HEK293 (cell line): ENCODE results near the gene ITGB6.

Source experiments
- CTCF ChIA-PET: fragments of 350-600 bp; formaldehyde crosslinking; extraction: SDS; loops from one replicate; lab custom pipeline; 2021; ENCODE audit warnings: antibody characterized with exemption; lab: Yijun Ruan, JAX
- POLR2A ChIA-PET: fragments of 300-600 bp; formaldehyde crosslinking; extraction: SDS; loops from one replicate; lab custom pipeline; 2020; ENCODE audit warnings: antibody characterized with exemption, inconsistent platforms; lab: Yijun Ruan, JAX
- H3K27ac ChIP-seq: fragments of 200-500 bp; sonication (Bioruptor generic); 2 replicates; pipeline ENCODE4 v1.5.1; 2014; ENCODE audit warnings: low read depth, low read length, control low read depth, inconsistent platforms; ENCODE audit errors: extremely low read depth
- H3K36me3 ChIP-seq, 2 experiments: fragments of 200-500 bp in 1 of 2; sonication (Bioruptor generic) in 1 of 2; 1 replicate in 1 of 2; 2 replicates in 1 of 2; pipeline ENCODE4 v1.5.1; 2014 to 2017; ENCODE audit warnings: inconsistent platforms in 2 of 2, low read length in 2 of 2; ENCODE audit not compliant: control insufficient read depth in 2 of 2, insufficient read depth in 1 of 2
- H3K4me1 ChIP-seq: fragments of 200-500 bp; sonication (Bioruptor generic); 2 replicates; pipeline ENCODE4 v1.5.1; 2014; ENCODE audit warnings: mild to moderate bottlenecking, low read length, inconsistent platforms; ENCODE audit not compliant: control insufficient read depth, insufficient read depth
- H3K4me3 ChIP-seq: 2 replicates; pipeline ENCODE4 v1.5.1; 2011; ENCODE audit warnings: low read depth, mild to moderate bottlenecking, control low read depth, low read length, moderate library complexity
- H3K9me3 ChIP-seq: fragments of 200-500 bp; sonication (Bioruptor generic); 2 replicates; pipeline ENCODE4 v1.5.1; 2014; ENCODE audit warnings: low read depth, low read length, inconsistent platforms; ENCODE audit not compliant: control insufficient read depth, insufficient read depth
- KLF7 ChIP-seq: fragments of 450-650 bp; formaldehyde crosslinking; IDR thresholded peaks from 2 replicates; pipeline ENCODE4 v1.5.1; 2016; ENCODE audit warnings: missing biosample characterization, missing genetic modification characterization, borderline replicate concordance
- PRDM1 ChIP-seq: fragments of 450-650 bp; formaldehyde crosslinking; IDR thresholded peaks from 2 replicates; pipeline ENCODE4; 2016; ENCODE audit warnings: missing biosample characterization, missing genetic modification characterization
- TSHZ1 ChIP-seq: fragments of 450-650 bp; formaldehyde crosslinking; IDR thresholded peaks from 2 replicates; pipeline ENCODE4 v1.5.1; 2016; ENCODE audit warnings: missing biosample characterization, missing genetic modification characterization, borderline replicate concordance
- ZBTB8A ChIP-seq: fragments of 450-650 bp; formaldehyde crosslinking; IDR thresholded peaks from 2 replicates; pipeline ENCODE4 v1.5.1; 2016; ENCODE audit warnings: missing biosample characterization, missing genetic modification characterization
- ZFP3 ChIP-seq: fragments of 450-650 bp; formaldehyde crosslinking; IDR thresholded peaks from 2 replicates; pipeline ENCODE4 v1.5.1; 2016; ENCODE audit warnings: low read depth, missing biosample characterization, missing genetic modification characterization
- ZNF114 ChIP-seq: fragments of 450-650 bp; formaldehyde crosslinking; IDR thresholded peaks from 2 replicates; pipeline ENCODE4 v1.5.0; 2017; ENCODE audit warnings: missing biosample characterization, missing genetic modification characterization
- ZNF138 ChIP-seq: fragments of 450-650 bp; formaldehyde crosslinking; IDR thresholded peaks from 2 replicates; pipeline ENCODE4 v1.5.1; 2016; ENCODE audit warnings: missing biosample characterization, missing genetic modification characterization, borderline replicate concordance
- ZNF157 ChIP-seq: fragments of 450-650 bp; formaldehyde crosslinking; IDR thresholded peaks from 2 replicates; pipeline ENCODE4 v1.5.1; 2016; ENCODE audit warnings: missing biosample characterization, missing genetic modification characterization
- ZNF18 ChIP-seq: fragments of 450-650 bp; formaldehyde crosslinking; IDR thresholded peaks from 2 replicates; pipeline ENCODE4 v1.5.1; 2016; ENCODE audit warnings: missing biosample characterization, missing genetic modification characterization
- ZNF239 ChIP-seq: fragments of 450-650 bp; formaldehyde crosslinking; IDR thresholded peaks from 2 replicates; pipeline ENCODE4 v1.5.1; 2016; ENCODE audit warnings: missing biosample characterization, missing genetic modification characterization
- ZNF311 ChIP-seq: fragments of 450-650 bp; formaldehyde crosslinking; IDR thresholded peaks from 2 replicates; pipeline ENCODE4 v1.5.1; 2017; ENCODE audit warnings: missing biosample characterization, missing genetic modification characterization, borderline replicate concordance
- ZNF341 ChIP-seq: fragments of 450-650 bp; formaldehyde crosslinking; IDR thresholded peaks from 2 replicates; pipeline ENCODE4; 2016; ENCODE audit warnings: low read depth, missing biosample characterization, missing genetic modification characterization
- ZNF394 ChIP-seq: fragments of 450-650 bp; formaldehyde crosslinking; IDR thresholded peaks from 2 replicates; pipeline ENCODE4 v1.5.1; 2016; ENCODE audit warnings: missing biosample characterization, missing genetic modification characterization, mild to moderate bottlenecking, moderate library complexity, borderline replicate concordance
- ZNF513 ChIP-seq: fragments of 450-650 bp; IDR thresholded peaks from 2 replicates; pipeline ENCODE4 v1.5.1; 2018; ENCODE audit warnings: missing biosample characterization, missing genetic modification characterization
- ZNF530 ChIP-seq: fragments of 450-650 bp; formaldehyde crosslinking; IDR thresholded peaks from 2 replicates; pipeline ENCODE4 v1.5.1; 2016; ENCODE audit warnings: low read depth, missing biosample characterization, missing genetic modification characterization
- ZNF555 ChIP-seq: fragments of 450-650 bp; formaldehyde crosslinking; conservative IDR thresholded peaks from 2 replicates; pipeline ENCODE4 v1.5.1; 2017; ENCODE audit warnings: missing biosample characterization, mild to moderate bottlenecking, missing genetic modification characterization, inconsistent platforms
- ZNF624 ChIP-seq: fragments of 450-650 bp; formaldehyde crosslinking; IDR thresholded peaks from 2 replicates; pipeline ENCODE4 v1.5.1; 2017; ENCODE audit warnings: missing biosample characterization, missing genetic modification characterization
- ZNF629 ChIP-seq: fragments of 450-650 bp; formaldehyde crosslinking; IDR thresholded peaks from 2 replicates; pipeline ENCODE4 v1.5.1; 2017; ENCODE audit warnings: missing biosample characterization, missing genetic modification characterization
- ZNF664 ChIP-seq: fragments of 450-650 bp; formaldehyde crosslinking; IDR thresholded peaks from 2 replicates; pipeline ENCODE4 v1.5.1; 2016; ENCODE audit warnings: missing biosample characterization, missing genetic modification characterization
- ZNF670 ChIP-seq: fragments of 450-650 bp; formaldehyde crosslinking; IDR thresholded peaks from 2 replicates; pipeline ENCODE4 v1.5.1; 2016; ENCODE audit warnings: missing biosample characterization, missing genetic modification characterization, low read depth
- ZNF677 ChIP-seq: fragments of 450-650 bp; IDR thresholded peaks from 2 replicates; pipeline ENCODE4 v1.5.0; 2018; ENCODE audit warnings: missing biosample characterization, mild to moderate bottlenecking, missing genetic modification characterization, moderate library complexity
- ZNF707 ChIP-seq: fragments of 450-650 bp; formaldehyde crosslinking; IDR thresholded peaks from 2 replicates; pipeline ENCODE4 v1.5.1; 2016; ENCODE audit warnings: missing biosample characterization, missing genetic modification characterization
- ZNF791 ChIP-seq: fragments of 450-650 bp; formaldehyde crosslinking; IDR thresholded peaks from 2 replicates; pipeline ENCODE4 v1.5.1; 2016; ENCODE audit warnings: missing biosample characterization, missing genetic modification characterization
- ZSCAN16 ChIP-seq: fragments of 450-650 bp; formaldehyde crosslinking; IDR thresholded peaks from 2 replicates; pipeline ENCODE4 v1.5.1; 2016; ENCODE audit warnings: missing biosample characterization, missing genetic modification characterization

ITGB6 gene

GRCh38 chr2:160165996-160166395 is 34.1 kb downstream of the ITGB6 start (continued):
- no peak for TF ChIP-seq ZFP3
- TF ChIP-seq ZNF670 (tag by site-specific recombination): no peak
- no peak for TF ChIP-seq ZNF341
- TF ChIP-seq ZNF114 (tag by site-specific recombination): no peak
- TF ChIP-seq ZNF138 (tag by site-specific recombination): no peak

DNA sequence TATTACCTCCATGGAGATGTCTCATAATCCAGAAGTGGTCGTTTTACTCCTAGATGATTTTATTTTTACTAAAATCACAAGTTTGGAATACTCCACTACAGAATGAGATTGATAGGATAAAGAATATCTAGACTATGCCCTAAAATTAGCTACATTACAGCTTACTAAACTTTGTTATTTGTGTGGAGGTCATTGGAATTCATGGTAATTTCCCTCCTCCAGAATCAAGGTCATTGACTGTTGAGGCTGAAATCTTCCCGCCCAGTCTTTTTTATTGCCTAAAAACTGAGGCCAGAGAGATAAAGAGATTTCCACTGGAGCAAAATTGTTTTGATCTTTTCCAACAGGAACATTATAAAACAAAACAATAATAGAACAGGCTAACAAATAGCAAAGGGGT is 35.0 kb downstream of the ITGB6 start:
- Histone ChIP-seq H3K27ac (no peak overlapping the region), H3K36me3 (no peaks in the 10 kb centered on the region), H3K4me1 (0 out of 2 replicates have a peak, but pooled peaks cover 2% of the 10 kb centered on the region), H3K9me3 (no peaks in the 10 kb centered on the region), H3K4me3 (no peak overlapping the region)
- CTCF ChIA-PET: interaction anchor here (1.4 kb wide), 1 partner anchor 55 kb away, joined by 6 read pairs; no protein-coding TSS in a partner anchor
- POLR2A ChIA-PET: no interaction called here
- TF ChIP-seq ZNF677 (tag by site-specific recombination): no peak
- no peak for TF ChIP-seq ZBTB8A (tag by site-specific recombination)
- TF ChIP-seq ZNF239 (tag by site-specific recombination): no peak
- TF ChIP-seq ZNF629 (tag by site-specific recombination): no peak
- no peak for TF ChIP-seq ZNF707 (tag by site-specific recombination)
- TF ChIP-seq ZNF664: no peak
- no peak for TF ChIP-seq KLF7 (tag by site-specific recombination)
- TF ChIP-seq ZNF530 (tag by site-specific recombination): no peak
- TF ChIP-seq ZNF157 (tag by site-specific recombination): no peak
- no peak for TF ChIP-seq ZNF311 (tag by site-specific recombination)
- TF ChIP-seq PRDM1 (tag by site-specific recombination): no peak
- no peak for TF ChIP-seq ZNF555 (tag by site-specific recombination)

- TF ChIP-seq ZNF513 (no peak), ZNF791 (tag by site-specific recombination) (no peak)
- POLR2A ChIA-PET: no interaction called here
- Histone ChIP-seq H3K9me3 (no peaks in the 10 kb centered on the region), H3K4me3 (no peak overlapping the region), H3K27ac (no peak overlapping the region), H3K36me3 (no peaks in the 10 kb centered on the region), H3K4me1 (no peaks in the 10 kb centered on the region)
- CTCF ChIA-PET: interaction anchor here (0.6 kb wide), 2 partner anchors 49 to 51 kb away, joined by 3 to 4 read pairs; no protein-coding TSS in a partner anchor
These were observed 41.9 kb downstream of the ITGB6 start for GRCh38 chr2:160157861-160158829.

DNA sequence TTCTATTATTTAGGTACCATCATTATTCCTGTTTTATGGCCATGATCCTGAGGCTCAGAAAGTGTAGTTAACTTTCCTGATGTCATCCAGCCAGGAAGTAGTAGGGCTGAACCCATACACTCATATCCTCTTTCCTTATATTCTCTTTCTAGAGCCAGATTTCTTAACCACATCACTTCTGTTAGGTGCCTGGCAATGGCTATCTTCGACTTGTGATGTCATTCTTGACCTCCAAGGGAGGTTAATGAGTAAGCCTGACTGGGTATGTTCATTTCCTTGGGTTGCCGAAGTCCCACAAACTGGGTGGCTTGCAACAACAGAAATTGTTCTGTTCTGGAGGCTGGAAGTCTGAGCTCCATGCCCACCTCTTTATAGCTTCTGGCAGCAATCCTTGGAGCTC is 43.4 kb downstream of the ITGB6 start:
- CTCF ChIA-PET: interaction anchor here (0.7 to 0.9 kb wide), 2 partner anchors 12 to 813 kb away, joined by 3 to 4 read pairs; no protein-coding TSS in a partner anchor
- no peak for TF ChIP-seq TSHZ1
- no peak for TF ChIP-seq ZNF624
- TF ChIP-seq ZNF18 (tag by site-specific recombination): no peak
- TF ChIP-seq ZNF707 (tag by site-specific recombination): no peak
- TF ChIP-seq ZSCAN16: no peak
- TF ChIP-seq ZNF394 (tag by site-specific recombination): no peak

More for the DNA sequence above, 43.4 kb downstream of the ITGB6 start:
- no peaks in the 10 kb centered on the region for H3K4me1 ChIP-seq
- no peaks in the 10 kb centered on the region for H3K36me3 ChIP-seq
- H3K9me3 ChIP-seq: no peaks in the 10 kb centered on the region
- POLR2A ChIA-PET: no interaction called here
- H3K27ac ChIP-seq: no peak overlapping the region
- H3K4me3 ChIP-seq: no peak overlapping the region
